AG08396 (cell line): ENCODE data around the gene ERC1.
"Not testable (repeated sequence)": the region's sequence is repeated elsewhere in the genome, so short reads cannot be mapped to it uniquely, and the experiment has no call there.

Source experiments
- DNase-seq: peaks from one replicate; pipeline ENCODE4 v3.0.0; 2012; ENCODE audit warnings: low spot score, mixed read lengths

ERC1 gene

DNA sequence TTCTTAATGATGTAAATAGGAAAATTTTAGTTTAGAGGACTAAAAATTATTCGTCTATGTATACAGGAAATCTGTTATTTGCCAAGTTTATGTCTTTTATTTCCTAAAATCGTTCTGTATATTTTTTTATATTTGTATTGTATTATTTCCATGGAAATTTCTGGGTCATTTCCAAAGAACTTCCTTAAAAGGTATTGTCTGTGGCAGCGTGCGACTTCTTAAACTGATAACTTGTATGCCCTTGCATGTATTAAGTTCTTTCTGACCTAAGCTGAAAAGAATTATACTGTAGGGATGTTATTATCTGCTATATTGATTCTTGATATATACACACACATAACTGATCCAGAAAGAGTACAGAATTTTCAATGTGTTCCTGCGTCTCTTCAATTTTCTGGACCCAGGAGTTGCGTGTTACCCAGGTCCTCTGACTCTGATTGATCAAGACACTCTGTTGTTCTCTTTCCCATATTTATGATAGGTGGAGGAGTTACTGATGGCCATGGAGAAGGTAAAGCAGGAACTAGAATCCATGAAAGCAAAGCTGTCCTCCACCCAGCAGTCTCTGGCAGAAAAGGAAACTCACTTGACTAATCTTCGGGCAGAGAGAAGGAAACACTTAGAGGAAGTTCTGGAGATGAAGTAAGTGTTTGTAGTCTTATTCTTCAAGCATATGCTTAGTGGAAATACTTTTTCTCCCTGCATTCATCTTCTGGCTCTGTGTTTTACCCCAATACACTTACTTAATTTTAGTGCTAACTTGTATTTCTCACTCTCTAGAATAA lies 298.5 kb downstream of the ERC1 start:
- DNase-seq = no peak

DNA sequence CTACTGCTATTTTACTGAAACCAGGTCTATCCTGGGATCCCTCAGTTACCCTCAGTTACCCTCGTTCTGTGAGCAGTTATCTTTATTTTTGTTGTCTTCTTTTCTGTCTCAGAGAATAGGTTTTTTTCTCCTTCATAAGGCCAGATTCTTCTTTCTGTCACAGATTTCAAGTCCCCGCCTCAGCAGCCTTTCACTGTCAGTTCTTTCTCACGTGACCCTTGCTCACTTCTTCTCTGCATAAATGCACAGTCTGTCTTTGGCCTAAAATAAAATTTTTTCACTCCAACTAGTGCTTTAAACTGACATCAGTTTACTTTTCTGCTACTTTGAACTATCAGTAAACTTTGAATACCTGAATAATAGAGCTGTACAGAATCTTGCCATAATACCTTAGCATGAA lies 299.7 kb downstream of the ERC1 start:
- DNase-seq = no peak

GRCh38 chr12:1291601-1292332 lies 300.7 kb downstream of the ERC1 start:
- DNase-seq = no peak

- DNase-seq = no peak
Measured at GRCh38 chr12:1293901-1294300, 302.9 kb downstream of the ERC1 start.

DNA sequence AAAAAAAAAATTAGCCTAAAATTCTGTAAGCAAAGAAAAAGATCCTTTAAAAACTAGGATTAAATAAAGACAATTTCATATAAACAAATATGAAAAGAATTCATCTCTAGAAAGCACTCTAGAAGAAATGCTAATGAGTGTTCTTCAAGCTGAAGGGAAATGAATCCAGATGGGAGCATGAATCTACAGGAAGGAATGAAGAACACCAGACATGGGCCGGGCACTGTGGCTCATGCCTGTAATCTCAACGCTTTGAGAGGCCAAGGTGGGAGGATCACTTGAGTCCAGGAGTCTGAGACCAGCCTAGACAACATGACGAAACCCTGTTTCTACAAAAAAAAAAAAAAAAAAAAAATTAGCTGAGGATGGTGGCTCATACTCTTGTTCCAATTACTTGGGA lies 306.2 kb downstream of the ERC1 start:
- no peak for DNase-seq

GRCh38 chr12:1297639-1298175 lies 306.7 kb downstream of the ERC1 start:
- no peak for DNase-seq

- DNase-seq = no peak
Measured at GRCh38 chr12:1300460-1300859, 309.4 kb downstream of the ERC1 start.

DNA sequence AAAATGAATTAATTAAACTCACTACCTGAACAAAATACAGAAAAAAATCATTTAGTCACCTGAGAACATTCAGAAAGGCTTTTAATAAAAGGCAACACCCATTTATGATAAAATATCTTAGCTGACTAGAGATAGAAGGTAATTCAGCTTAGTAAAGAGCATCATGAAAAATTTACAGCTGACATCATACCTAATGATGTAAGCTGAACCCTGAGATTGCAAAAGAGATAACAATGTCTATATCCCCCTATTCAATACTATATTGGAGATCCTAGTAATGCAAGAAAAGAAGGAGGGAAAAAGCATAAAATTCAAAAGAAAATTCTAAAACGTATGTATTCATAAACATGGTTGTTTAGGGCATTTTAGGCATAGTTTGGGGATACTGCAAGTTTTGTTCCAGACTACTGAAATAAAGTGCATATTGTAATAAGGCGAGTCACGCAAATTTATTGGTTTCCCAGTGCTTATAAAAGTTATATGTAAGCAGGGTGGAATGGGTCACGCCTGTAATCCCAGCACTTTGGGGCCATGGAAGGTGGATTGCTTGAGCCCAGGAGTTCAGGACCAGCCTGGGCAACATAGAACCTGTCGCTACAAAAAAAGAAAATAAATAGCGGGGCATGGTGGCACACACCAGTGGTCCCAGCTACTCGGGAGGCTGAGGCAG lies 311.3 kb downstream of the ERC1 start:
- DNase-seq = no peak

DNA sequence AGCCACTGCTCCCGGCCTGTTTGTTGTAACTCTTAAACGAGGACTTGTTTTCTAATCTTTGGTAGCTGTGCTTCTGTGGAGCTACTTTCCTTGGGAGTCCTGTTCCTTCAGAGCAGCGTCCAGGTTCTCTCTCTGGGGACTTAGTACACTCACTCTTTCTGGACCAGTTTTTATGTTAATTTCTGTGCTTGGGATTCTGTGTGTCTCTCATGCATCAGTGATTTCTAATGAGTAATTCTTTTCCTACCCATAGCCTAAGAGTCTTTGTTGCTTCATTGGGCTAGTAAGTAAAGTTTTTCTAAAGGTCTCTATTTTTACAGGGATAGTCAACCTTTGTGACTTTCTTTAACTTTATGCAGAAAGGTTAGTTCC lies 314.0 kb downstream of the ERC1 start:
- DNase-seq = no peak

GRCh38 chr12:1305791-1306500 lies 314.9 kb downstream of the ERC1 start:
- DNase-seq = no peak

GRCh38 chr12:1306817-1307216 lies 315.8 kb downstream of the ERC1 start:
- no peak for DNase-seq

DNA sequence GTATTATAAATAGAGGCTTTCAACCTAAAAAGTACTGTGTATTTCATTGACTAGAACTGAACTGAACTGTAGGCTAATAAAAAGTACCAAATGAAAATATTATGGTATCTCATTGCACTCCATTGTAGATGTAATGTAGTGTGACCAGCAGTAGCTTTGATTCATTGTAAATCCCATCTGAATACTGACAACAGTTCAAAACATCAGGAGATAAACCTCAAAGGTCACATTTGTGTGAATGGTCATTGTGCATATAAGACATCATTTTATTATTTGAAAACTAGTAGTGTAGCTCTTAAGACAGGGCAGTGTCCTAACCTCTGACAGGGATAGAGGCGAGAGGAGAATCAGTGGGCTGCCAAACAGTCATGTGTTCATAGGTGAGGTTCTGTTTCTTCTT lies 316.8 kb downstream of the ERC1 start:
- no peak for DNase-seq

GRCh38 chr12:1309613-1310012 lies 318.6 kb downstream of the ERC1 start:
- no peak for DNase-seq

DNA sequence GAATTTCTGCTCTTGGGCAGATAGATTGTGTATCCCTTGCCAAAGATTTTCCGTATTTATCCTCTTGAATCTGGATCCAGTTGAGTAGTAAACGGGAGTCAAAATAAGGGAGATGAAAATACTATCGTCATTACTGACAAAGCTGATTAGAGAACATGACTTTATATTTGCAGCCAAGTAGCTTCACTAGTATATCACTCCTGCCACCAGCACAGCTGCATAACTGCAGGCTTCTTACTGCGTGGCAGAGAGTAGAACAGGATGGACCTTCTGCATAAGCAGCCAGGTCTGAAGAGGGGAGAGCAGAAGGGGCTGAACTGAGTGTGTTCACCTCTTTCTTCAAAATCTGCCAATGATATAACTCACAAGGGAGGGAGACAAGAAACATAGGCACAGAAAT lies 319.6 kb downstream of the ERC1 start:
- no peak for DNase-seq

GRCh38 chr12:1311145-1311544 lies 320.1 kb downstream of the ERC1 start:
- no peak for DNase-seq

GRCh38 chr12:1313906-1314305 lies 322.9 kb downstream of the ERC1 start:
- no peak for DNase-seq

GRCh38 chr12:1314523-1314922 lies 323.5 kb downstream of the ERC1 start:
- DNase-seq = no peak

DNA sequence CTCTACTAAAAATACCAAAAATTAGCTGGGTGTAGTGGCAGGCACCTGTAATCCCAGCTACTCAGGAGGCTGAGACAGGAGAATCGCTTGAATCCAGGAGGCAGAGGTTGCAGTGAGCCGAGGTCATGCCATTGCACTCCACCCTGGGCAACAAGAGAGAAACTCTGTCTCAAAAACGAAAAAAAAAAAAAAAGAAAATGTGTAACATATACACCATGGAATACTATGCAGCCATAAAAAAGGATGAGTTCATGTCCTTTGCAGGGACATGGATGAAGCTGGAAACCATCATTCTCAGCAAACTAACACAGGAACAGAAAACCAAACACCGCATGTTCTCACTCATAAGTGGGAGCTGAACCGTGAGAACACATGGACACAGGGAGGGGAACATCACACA lies 326.0 kb downstream of the ERC1 start:
- DNase-seq = not testable (repeated sequence)

GRCh38 chr12:1318327-1319031 lies 327.5 kb downstream of the ERC1 start:
- DNase-seq = peak; percentile 43

DNA sequence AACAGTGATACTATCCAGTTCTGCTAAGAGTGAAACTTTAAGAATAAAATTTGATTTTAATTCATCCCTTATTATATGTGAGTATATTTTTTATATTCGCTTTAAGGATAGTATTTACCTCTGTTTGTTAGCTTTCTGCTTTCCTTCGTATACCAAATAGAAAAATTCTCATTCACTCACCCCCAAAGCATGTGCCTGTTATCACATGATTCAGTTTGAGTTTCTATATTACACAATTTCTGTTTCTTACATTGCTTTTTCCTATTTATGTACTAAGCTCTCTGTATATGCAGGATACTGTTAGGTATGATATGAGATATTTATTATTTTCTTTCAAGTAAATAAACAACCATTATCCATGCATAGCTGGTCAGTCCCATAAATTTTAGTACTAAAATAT lies 328.2 kb downstream of the ERC1 start:
- peak; percentile 12 for DNase-seq

- DNase-seq = no peak
Measured at GRCh38 chr12:1320021-1320420, 329.0 kb downstream of the ERC1 start.

- no peak for DNase-seq
Measured at GRCh38 chr12:1322821-1323220, 331.8 kb downstream of the ERC1 start.
